HL-60 (cell line): Measurements from ENCODE around the gene SLC25A23.
A peak's percentile ranks its signal among the peaks of the same experiment; 100 is the strongest.

ENCODE experiments used
- DNase-seq, 2 experiments: peaks; one replicate each; pipeline ENCODE4 v3.0.0-alpha.2; 2010 to 2020; ENCODE audit warnings: low read depth in 1 of 2, low spot score in 1 of 2
- H3K27ac ChIP-seq: fragments of 250-450 bp; sonication (Bioruptor Pico); replicated peaks from 2 replicates; pipeline ENCODE4 v1.5.1; 2020; ENCODE audit warnings: mild to moderate bottlenecking, moderate library complexity
- H3K27me3 ChIP-seq: fragments of 250-450 bp; sonication (Bioruptor Pico); 2 replicates; pipeline ENCODE4 v1.5.1; 2021; ENCODE audit warnings: mild to moderate bottlenecking, moderate library complexity; ENCODE audit not compliant: insufficient read depth, poor library complexity, severe bottlenecking
- H3K4me3 ChIP-seq: replicated peaks from 2 replicates; pipeline ENCODE4 v1.5.1; 2011; ENCODE audit warnings: mild to moderate bottlenecking, control low read depth, low read length; ENCODE audit not compliant: insufficient read depth
- GABPA ChIP-seq: IDR thresholded peaks from 2 replicates; pipeline ENCODE4 v1.6.1; 2012; ENCODE audit warnings: low read depth
- POLR2AphosphoS5 ChIP-seq: IDR thresholded peaks from 2 replicates; pipeline ENCODE4 v1.6.1; 2012; ENCODE audit warnings: low read depth
- SPI1 ChIP-seq: IDR thresholded peaks from 2 replicates; pipeline ENCODE4 v1.6.1; 2012; ENCODE audit warnings: low read depth, mild to moderate bottlenecking, borderline replicate concordance
- TF ChIP-seq, protein P1 (sequence below): IDR thresholded peaks from 2 replicates; pipeline ENCODE4 v1.6.1; 2012; ENCODE audit warnings: low read depth; ENCODE audit not compliant: insufficient replicate concordance
- TF ChIP-seq, protein P2 (sequence below): IDR thresholded peaks from one replicate; pipeline ENCODE4 v1.5.1; 2011; ENCODE audit warnings: low read length, control low read depth, inconsistent platforms; ENCODE audit not compliant: insufficient read depth

The SLC25A23 gene

DNA sequence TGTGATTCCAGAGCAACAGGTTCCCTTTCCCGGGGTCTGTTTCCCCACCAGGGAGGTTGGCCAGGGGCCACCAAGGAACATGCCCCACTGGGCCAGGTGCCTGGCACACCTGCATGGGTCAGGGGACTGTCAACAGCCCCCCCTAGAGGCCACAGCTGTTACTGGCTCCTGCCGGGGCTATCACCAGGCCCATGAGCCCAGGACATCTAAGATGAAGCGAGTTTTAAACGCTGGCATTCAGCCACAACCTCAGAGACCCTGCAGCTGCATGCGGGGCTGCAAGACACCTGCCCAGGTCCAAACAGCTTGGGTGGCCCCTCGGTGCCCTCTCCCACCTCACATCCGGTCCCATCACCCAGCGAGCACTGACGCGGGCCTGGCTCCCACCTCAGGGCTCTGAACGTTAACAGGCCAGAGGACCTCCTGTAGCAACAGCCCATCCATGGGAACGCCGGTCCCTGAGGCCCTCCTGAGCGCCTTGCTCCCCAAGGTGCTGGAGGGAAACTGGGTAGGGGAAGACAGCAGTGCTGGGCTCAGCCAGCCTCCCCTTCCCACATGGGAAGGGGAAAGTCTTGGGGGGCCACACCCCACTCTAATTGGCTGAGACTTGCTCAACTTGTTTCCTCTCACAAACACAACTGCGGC is 47.0 kb downstream of the SLC25A23 start:
- peak in 1 of 2 experiments; percentile 22 for DNase-seq
- Histone ChIP-seq H3K27me3 (no peaks in the 10 kb centered on the region), H3K27ac (no peak overlapping the region), H3K4me3 (no peak overlapping the region)
- TF ChIP-seq GABPA (no peak), SPI1 (no peak), POLR2AphosphoS5 (peak; percentile 71; the same call in 1 of the 2 replicates)
- TF ChIP-seq, protein P1, sequence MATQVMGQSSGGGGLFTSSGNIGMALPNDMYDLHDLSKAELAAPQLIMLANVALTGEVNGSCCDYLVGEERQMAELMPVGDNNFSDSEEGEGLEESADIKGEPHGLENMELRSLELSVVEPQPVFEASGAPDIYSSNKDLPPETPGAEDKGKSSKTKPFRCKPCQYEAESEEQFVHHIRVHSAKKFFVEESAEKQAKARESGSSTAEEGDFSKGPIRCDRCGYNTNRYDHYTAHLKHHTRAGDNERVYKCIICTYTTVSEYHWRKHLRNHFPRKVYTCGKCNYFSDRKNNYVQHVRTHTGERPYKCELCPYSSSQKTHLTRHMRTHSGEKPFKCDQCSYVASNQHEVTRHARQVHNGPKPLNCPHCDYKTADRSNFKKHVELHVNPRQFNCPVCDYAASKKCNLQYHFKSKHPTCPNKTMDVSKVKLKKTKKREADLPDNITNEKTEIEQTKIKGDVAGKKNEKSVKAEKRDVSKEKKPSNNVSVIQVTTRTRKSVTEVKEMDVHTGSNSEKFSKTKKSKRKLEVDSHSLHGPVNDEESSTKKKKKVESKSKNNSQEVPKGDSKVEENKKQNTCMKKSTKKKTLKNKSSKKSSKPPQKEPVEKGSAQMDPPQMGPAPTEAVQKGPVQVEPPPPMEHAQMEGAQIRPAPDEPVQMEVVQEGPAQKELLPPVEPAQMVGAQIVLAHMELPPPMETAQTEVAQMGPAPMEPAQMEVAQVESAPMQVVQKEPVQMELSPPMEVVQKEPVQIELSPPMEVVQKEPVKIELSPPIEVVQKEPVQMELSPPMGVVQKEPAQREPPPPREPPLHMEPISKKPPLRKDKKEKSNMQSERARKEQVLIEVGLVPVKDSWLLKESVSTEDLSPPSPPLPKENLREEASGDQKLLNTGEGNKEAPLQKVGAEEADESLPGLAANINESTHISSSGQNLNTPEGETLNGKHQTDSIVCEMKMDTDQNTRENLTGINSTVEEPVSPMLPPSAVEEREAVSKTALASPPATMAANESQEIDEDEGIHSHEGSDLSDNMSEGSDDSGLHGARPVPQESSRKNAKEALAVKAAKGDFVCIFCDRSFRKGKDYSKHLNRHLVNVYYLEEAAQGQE, result no peak
- TF ChIP-seq, protein P2, sequence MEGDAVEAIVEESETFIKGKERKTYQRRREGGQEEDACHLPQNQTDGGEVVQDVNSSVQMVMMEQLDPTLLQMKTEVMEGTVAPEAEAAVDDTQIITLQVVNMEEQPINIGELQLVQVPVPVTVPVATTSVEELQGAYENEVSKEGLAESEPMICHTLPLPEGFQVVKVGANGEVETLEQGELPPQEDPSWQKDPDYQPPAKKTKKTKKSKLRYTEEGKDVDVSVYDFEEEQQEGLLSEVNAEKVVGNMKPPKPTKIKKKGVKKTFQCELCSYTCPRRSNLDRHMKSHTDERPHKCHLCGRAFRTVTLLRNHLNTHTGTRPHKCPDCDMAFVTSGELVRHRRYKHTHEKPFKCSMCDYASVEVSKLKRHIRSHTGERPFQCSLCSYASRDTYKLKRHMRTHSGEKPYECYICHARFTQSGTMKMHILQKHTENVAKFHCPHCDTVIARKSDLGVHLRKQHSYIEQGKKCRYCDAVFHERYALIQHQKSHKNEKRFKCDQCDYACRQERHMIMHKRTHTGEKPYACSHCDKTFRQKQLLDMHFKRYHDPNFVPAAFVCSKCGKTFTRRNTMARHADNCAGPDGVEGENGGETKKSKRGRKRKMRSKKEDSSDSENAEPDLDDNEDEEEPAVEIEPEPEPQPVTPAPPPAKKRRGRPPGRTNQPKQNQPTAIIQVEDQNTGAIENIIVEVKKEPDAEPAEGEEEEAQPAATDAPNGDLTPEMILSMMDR, result peak; percentile 43

DNA sequence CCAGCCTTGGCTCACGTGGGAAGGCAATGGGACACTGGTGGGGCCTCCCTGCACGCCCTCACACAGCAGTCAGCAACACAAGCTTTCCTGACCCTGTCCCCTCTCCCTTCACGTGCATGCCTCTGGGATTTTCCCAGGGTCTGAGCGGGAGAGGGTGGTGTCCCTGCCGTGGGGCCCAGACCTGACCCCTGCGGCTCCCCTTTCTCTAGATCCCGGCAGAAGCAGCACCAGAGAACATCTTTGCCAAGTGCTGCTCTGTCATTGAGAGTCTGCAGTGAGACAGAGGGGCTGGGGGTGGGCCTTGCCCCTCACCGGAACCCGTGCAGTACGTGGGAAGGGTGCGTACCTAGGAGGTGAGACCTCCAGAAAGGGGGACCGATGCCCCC is 47.5 kb downstream of the SLC25A23 start:
- no peaks in the 10 kb centered on the region for H3K27me3 ChIP-seq
- no peak overlapping the region for H3K27ac ChIP-seq
- no peak overlapping the region for H3K4me3 ChIP-seq
- DNase-seq, result no peak
- no peak for TF ChIP-seq SPI1
- TF ChIP-seq, protein P2, result no peak
- no peak for TF ChIP-seq GABPA
- TF ChIP-seq POLR2AphosphoS5, result no peak
- TF ChIP-seq, protein P1, result no peak

DNA sequence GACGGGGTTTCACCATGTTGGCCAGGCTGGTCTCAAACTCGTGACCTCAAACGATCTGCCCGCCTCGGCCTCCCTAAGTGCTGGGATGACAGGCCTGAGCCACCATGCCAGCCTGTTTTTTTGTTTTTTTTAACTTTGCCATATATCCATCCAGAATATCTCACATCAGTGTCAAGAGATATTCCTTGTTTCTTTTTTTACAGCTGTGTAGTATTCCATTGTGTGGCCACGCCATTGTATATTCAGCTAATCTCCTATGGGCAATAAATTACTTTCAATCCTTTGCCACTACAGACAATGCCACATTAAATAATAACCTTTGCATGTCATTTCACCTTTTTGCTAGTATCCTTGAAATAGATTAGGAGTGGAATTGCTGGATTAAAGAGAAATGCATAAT is 50.2 kb downstream of the SLC25A23 start:
- no peak for DNase-seq
- TF ChIP-seq GABPA (no peak), SPI1 (no peak), POLR2AphosphoS5 (no peak)
- TF ChIP-seq, protein P1, result no peak
- TF ChIP-seq, protein P2, result no peak
- no peaks in the 10 kb centered on the region for H3K27me3 ChIP-seq
- no peak overlapping the region for H3K27ac ChIP-seq
- no peak overlapping the region for H3K4me3 ChIP-seq
